ENCODE measurements around the gene MTLN. TPM values are rescaled to one million over a fixed set of nuclear protein-coding genes. Genes with fewer than 3 reads are reported as not detected.
"Not testable (repeated sequence)": the region's sequence is repeated elsewhere in the genome, so short reads cannot be mapped to it uniquely, and the experiment has no call there.

Gene MTLN
- total RNA-seq, 2 experiments from 2014 or later, result 110 TPM

DNA sequence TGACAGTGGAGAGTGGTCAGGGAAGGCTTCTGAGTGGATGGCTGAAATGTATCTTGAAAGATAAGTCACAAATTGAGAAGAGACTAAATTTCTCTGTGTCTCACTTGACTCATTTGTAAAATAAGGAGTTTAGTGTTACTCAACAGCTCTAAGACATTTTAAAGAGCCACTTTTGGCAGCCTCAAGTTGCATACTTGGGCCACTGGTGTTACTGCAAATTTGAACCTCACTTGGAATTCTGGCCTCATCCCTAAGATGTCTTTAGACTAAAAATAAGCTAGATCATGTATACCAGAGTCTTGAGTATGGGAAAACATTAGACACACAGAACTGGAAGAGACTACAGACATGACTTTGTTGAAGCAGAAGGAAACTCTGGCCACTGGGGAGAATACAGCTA lies 4.5 kb upstream of the MTLN start:
- H3K27me3 Mint-ChIP-seq (ENCODE audit: low read depth), result peaks cover 33% of the 10 kb centered on the region
- H3K27ac Mint-ChIP-seq, result no peak overlapping the region
- H3K9me3 Mint-ChIP-seq, result peaks cover 7% of the 10 kb centered on the region
- H3K4me1 Mint-ChIP-seq (ENCODE audit: low read depth), result no peaks in the 10 kb centered on the region
- DNase-seq, result no peak
- H3K36me3 Mint-ChIP-seq (ENCODE audit: low read depth), result peaks cover 2% of the 10 kb centered on the region
- CTCF ChIA-PET, result no interaction called here
- intact Hi-C loops (cut with micrococcal nuclease), result no loop called here
- no peak overlapping the region for H3K4me3 Mint-ChIP-seq

DNA sequence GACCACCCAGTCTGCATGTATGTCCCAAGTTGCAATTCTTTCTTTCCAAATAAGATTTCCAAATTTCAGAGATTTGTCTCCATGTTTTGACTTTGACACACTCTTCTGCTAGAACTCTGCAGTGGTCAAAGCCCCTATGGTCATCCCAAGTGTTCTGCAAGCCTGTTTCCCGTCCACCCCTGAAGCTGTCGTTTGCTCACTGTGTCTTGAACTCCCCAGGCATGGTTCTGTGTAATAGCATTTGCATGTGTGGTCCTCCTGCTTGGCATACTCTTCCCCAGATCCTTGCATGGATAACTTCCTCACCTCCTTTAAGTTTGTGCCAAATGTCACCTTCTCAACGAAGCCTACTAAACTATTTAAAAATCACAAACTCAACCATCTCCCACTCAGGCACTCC lies 3.9 kb upstream of the MTLN start:
- H3K27ac Mint-ChIP-seq, result no peak overlapping the region
- intact Hi-C loops (cut with micrococcal nuclease), result no loop called here
- peaks cover 2% of the 10 kb centered on the region for H3K4me1 Mint-ChIP-seq (ENCODE audit: low read depth)
- peaks cover 3% of the 10 kb centered on the region for H3K36me3 Mint-ChIP-seq (ENCODE audit: low read depth)
- no peak for DNase-seq
- CTCF ChIA-PET, result no interaction called here
- H3K9me3 Mint-ChIP-seq, result peaks cover 7% of the 10 kb centered on the region
- no peak overlapping the region for H3K4me3 Mint-ChIP-seq
- H3K27me3 Mint-ChIP-seq (ENCODE audit: low read depth), result peaks cover 29% of the 10 kb centered on the region

- CTCF ChIA-PET, result no interaction called here
- Mint-ChIP-seq H3K9me3 (peaks cover 7% of the 10 kb centered on the region), H3K4me1 (ENCODE audit: low read depth) (peaks cover 6% of the 10 kb centered on the region), H3K27me3 (ENCODE audit: low read depth) (peaks cover 26% of the 10 kb centered on the region), H3K4me3 (no peak overlapping the region), H3K27ac (no peak overlapping the region), H3K36me3 (ENCODE audit: low read depth) (peaks cover 3% of the 10 kb centered on the region)
- intact Hi-C loops (cut with micrococcal nuclease), result no loop called here
- DNase-seq, result no peak
These were observed 3.3 kb upstream of the MTLN start for GRCh38 chr2:110215566-110216158.

DNA sequence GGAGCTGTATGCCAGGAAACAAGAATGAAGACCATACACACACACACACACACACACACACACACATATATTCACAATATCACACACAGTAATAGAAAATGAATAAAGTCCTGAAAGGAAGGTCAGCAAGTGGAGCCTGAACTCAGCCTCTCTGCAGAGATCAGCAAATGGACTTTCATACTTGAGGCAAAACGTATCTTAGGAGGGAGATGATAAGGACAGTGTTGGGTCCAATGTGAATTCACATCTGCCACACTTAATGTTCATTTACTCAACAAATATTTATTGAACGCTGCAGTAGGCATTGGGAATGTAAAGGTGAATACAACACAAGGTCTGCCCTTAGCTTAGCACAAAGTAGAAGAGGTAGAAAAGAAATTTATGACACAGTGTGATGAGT lies 2.7 kb upstream of the MTLN start:
- intact Hi-C loops (cut with micrococcal nuclease), result no loop called here
- no peak for DNase-seq
- peaks cover 12% of the 10 kb centered on the region for H3K4me1 Mint-ChIP-seq (ENCODE audit: low read depth)
- CTCF ChIA-PET, result no interaction called here
- H3K27me3 Mint-ChIP-seq (ENCODE audit: low read depth), result peaks cover 26% of the 10 kb centered on the region
- H3K4me3 Mint-ChIP-seq, result no peak overlapping the region
- H3K27ac Mint-ChIP-seq, result no peak overlapping the region
- peaks cover 7% of the 10 kb centered on the region for H3K9me3 Mint-ChIP-seq
- peaks cover 6% of the 10 kb centered on the region for H3K36me3 Mint-ChIP-seq (ENCODE audit: low read depth)

GRCh38 chr2:110213522-110213921 lies 1.2 kb upstream of the MTLN start:
- H3K27ac Mint-ChIP-seq; H3K4me3 Mint-ChIP-seq; intact Hi-C loops (cut with micrococcal nuclease); DNase-seq; H3K9me3 Mint-ChIP-seq: not testable (repeated sequence)
- Mint-ChIP-seq H3K4me1 (ENCODE audit: low read depth) (peaks cover 23% of the 10 kb centered on the region), H3K36me3 (ENCODE audit: low read depth) (peaks cover 17% of the 10 kb centered on the region), H3K27me3 (ENCODE audit: low read depth) (peaks cover 23% of the 10 kb centered on the region)
- CTCF ChIA-PET, result interaction anchor here (0.6 kb wide), 1 partner anchor 631 kb away, joined by 9 read pairs; no protein-coding TSS in a partner anchor

GRCh38 chr2:110205660-110206455 lies 6.5 kb downstream of the MTLN start:
- Mint-ChIP-seq H3K4me1 (ENCODE audit: low read depth) (peaks cover 42% of the 10 kb centered on the region), H3K27ac (peak overlapping the region; percentile 36), H3K36me3 (ENCODE audit: low read depth) (peaks cover 13% of the 10 kb centered on the region), H3K4me3 (peak overlapping the region; percentile 79), H3K9me3 (no peaks in the 10 kb centered on the region), H3K27me3 (ENCODE audit: low read depth) (no peaks in the 10 kb centered on the region)
- DNase-seq, result no peak
- CTCF ChIA-PET, result no interaction called here
- intact Hi-C loops (cut with micrococcal nuclease), result no loop called here

- CTCF ChIA-PET, result no interaction called here
- H3K4me1 Mint-ChIP-seq (ENCODE audit: low read depth), result peaks cover 32% of the 10 kb centered on the region
- no peaks in the 10 kb centered on the region for H3K9me3 Mint-ChIP-seq
- H3K4me3 Mint-ChIP-seq, result peak within 1 kb of the TSS; percentile 79
- peaks cover 8% of the 10 kb centered on the region for H3K36me3 Mint-ChIP-seq (ENCODE audit: low read depth)
- intact Hi-C loops (cut with micrococcal nuclease), result no loop called here
- no peaks in the 10 kb centered on the region for H3K27me3 Mint-ChIP-seq (ENCODE audit: low read depth)
- peak; percentile 84 for DNase-seq
- peak within 1 kb of the TSS; percentile 36 for H3K27ac Mint-ChIP-seq
These were observed 7.7 kb downstream of the MTLN start, which contains the start of gene NPHP1 for GRCh38 chr2:110204408-110205385. NPHP1 (minus strand) TSS chr2:110205013; CDS start chr2:110204968, 45 bp downstream.

GRCh38 chr2:110198016-110198415 lies 14.3 kb downstream of the MTLN start:
- Mint-ChIP-seq H3K9me3 (no peaks in the 10 kb centered on the region), H3K36me3 (ENCODE audit: low read depth) (no peaks in the 10 kb centered on the region), H3K27ac (no peak overlapping the region), H3K27me3 (ENCODE audit: low read depth) (no peaks in the 10 kb centered on the region), H3K4me3 (no peak overlapping the region), H3K4me1 (ENCODE audit: low read depth) (no peaks in the 10 kb centered on the region)
- CTCF ChIA-PET, result no interaction called here
- DNase-seq, result no peak
- intact Hi-C loops (cut with micrococcal nuclease), result no loop called here

DNA sequence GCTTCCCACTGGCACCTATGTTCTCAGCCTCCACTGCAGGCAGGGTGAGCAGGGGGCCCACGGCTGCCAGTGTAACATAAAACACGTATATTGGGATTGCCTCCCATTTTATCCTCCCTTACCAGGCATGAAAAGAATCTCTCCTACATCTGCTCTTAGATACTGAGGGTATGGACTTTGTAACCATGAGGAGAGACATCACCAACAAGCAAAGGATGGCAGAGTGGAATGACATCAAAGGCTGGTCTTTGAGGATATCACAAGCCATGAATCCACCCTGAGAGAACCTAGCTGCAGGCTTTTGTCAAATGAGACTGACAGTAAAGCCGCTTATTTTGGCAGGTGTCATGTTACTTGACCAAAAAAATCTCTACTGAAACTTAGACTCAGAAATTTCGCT lies 14.9 kb downstream of the MTLN start:
- H3K4me1 Mint-ChIP-seq (ENCODE audit: low read depth), result no peaks in the 10 kb centered on the region
- no peak overlapping the region for H3K27ac Mint-ChIP-seq
- H3K27me3 Mint-ChIP-seq (ENCODE audit: low read depth), result no peaks in the 10 kb centered on the region
- H3K4me3 Mint-ChIP-seq, result no peak overlapping the region
- no peaks in the 10 kb centered on the region for H3K36me3 Mint-ChIP-seq (ENCODE audit: low read depth)
- intact Hi-C loops (cut with micrococcal nuclease), result no loop called here
- H3K9me3 Mint-ChIP-seq, result no peaks in the 10 kb centered on the region
- CTCF ChIA-PET, result no interaction called here
- no peak for DNase-seq

DNA sequence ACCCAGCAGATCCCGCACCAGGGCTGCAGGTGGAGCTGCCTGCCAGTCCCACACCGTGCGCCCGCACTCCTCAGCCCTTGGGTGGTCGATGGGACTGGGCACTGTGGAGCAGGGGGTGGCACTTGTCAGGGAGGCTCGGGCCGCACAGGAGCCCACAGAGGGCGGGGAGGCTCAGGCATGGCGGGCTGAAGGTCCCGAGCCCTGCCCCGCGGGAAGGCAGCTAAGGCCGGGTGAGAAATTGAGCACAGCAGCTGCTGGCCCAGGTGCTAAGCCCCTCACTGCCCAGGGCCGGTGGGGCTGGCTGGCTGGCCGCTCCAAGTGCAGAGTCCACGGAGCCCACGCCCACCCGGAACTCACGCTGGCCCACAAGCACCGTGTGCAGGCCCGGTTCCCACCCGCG lies 22.2 kb downstream of the MTLN start:
- H3K9me3 Mint-ChIP-seq; H3K4me1 Mint-ChIP-seq (ENCODE audit: low read depth); CTCF ChIA-PET; H3K27me3 Mint-ChIP-seq (ENCODE audit: low read depth); H3K4me3 Mint-ChIP-seq; H3K36me3 Mint-ChIP-seq (ENCODE audit: low read depth); DNase-seq; H3K27ac Mint-ChIP-seq; intact Hi-C loops (cut with micrococcal nuclease): not testable (repeated sequence)

- no peak for DNase-seq
- H3K4me3 Mint-ChIP-seq, result no peak overlapping the region
- CTCF ChIA-PET, result no interaction called here
- no peak overlapping the region for H3K27ac Mint-ChIP-seq
- H3K36me3 Mint-ChIP-seq (ENCODE audit: low read depth), result peaks cover 20% of the 10 kb centered on the region
- no peaks in the 10 kb centered on the region for H3K4me1 Mint-ChIP-seq (ENCODE audit: low read depth)
- peaks cover 14% of the 10 kb centered on the region for H3K27me3 Mint-ChIP-seq (ENCODE audit: low read depth)
- intact Hi-C loops (cut with micrococcal nuclease), result no loop called here
- H3K9me3 Mint-ChIP-seq, result peaks cover 16% of the 10 kb centered on the region
These were observed 29.9 kb downstream of the MTLN start for GRCh38 chr2:110182449-110182848.

- no peak overlapping the region for H3K27ac Mint-ChIP-seq
- DNase-seq, result no peak
- H3K4me1 Mint-ChIP-seq (ENCODE audit: low read depth), result no peaks in the 10 kb centered on the region
- CTCF ChIA-PET, result interaction anchor here (0.6 to 1.9 kb wide), 2 partner anchors 23 to 45 kb away, joined by 4 to 9 read pairs; no protein-coding TSS in a partner anchor
- H3K36me3 Mint-ChIP-seq (ENCODE audit: low read depth), result peaks cover 17% of the 10 kb centered on the region
- no peak overlapping the region for H3K4me3 Mint-ChIP-seq
- intact Hi-C loops (cut with micrococcal nuclease), result no loop called here
- peaks cover 14% of the 10 kb centered on the region for H3K27me3 Mint-ChIP-seq (ENCODE audit: low read depth)
- peaks cover 16% of the 10 kb centered on the region for H3K9me3 Mint-ChIP-seq
These were observed 32.3 kb downstream of the MTLN start for GRCh38 chr2:110180036-110180435.
